Measurements from ENCODE around the gene PSMD1.

Gene PSMD1

GRCh38 chr2:231197706-231198290, 141.1 kb downstream of the PSMD1 start:
- no peak for TF ChIP-seq CTCF (IDR thresholded peaks at IDR 0.05; ENCODE audit: borderline replicate concordance, control extremely low read depth, extremely low read depth, insufficient read depth, missing control alignments)
- DNase-seq (ENCODE audit: low spot score) = no peak
- in situ Hi-C loops (cut with MboI; ENCODE audit: low sequenced_read_pairs, unreplicated experiment) = no loop called here

GRCh38 chr2:231198291-231199173, 141.9 kb downstream of the PSMD1 start, which contains the start of gene ARMC9:
TSS of gene ARMC9 (plus strand) at chr2:231198631. CDS start at chr2:231206239, 7,608 bp downstream.
- in situ Hi-C loops (cut with MboI; ENCODE audit: low sequenced_read_pairs, unreplicated experiment) = no loop called here

GRCh38 chr2:231199219-231199618, 142.6 kb downstream of the PSMD1 start:
- in situ Hi-C loops (cut with MboI; ENCODE audit: low sequenced_read_pairs, unreplicated experiment) = no loop called here
- TF ChIP-seq CTCF (IDR thresholded peaks at IDR 0.05; ENCODE audit: borderline replicate concordance, control extremely low read depth, extremely low read depth, insufficient read depth, missing control alignments) = no peak
- no peak for DNase-seq (ENCODE audit: low spot score)

More at GRCh38 chr2:231198291-231199173, 141.9 kb downstream of the PSMD1 start, which contains the start of gene ARMC9:
- TF ChIP-seq CTCF (IDR thresholded peaks at IDR 0.05; ENCODE audit: borderline replicate concordance, control extremely low read depth, extremely low read depth, insufficient read depth, missing control alignments) = no peak
- peak; percentile 97 for DNase-seq (ENCODE audit: low spot score)

GRCh38 chr2:231200805-231201474, 144.3 kb downstream of the PSMD1 start:
- TF ChIP-seq CTCF (IDR thresholded peaks at IDR 0.05; ENCODE audit: borderline replicate concordance, control extremely low read depth, extremely low read depth, insufficient read depth, missing control alignments) = no peak
- in situ Hi-C loops (cut with MboI; ENCODE audit: low sequenced_read_pairs, unreplicated experiment) = no loop called here
- DNase-seq (ENCODE audit: low spot score) = no peak

GRCh38 chr2:231201475-231201814, 144.8 kb downstream of the PSMD1 start:
- in situ Hi-C loops (cut with MboI; ENCODE audit: low sequenced_read_pairs, unreplicated experiment) = no loop called here
- TF ChIP-seq CTCF (IDR thresholded peaks at IDR 0.05; ENCODE audit: borderline replicate concordance, control extremely low read depth, extremely low read depth, insufficient read depth, missing control alignments) = no peak
- no peak for DNase-seq (ENCODE audit: low spot score)

- DNase-seq (ENCODE audit: low spot score) = no peak
- TF ChIP-seq CTCF (IDR thresholded peaks at IDR 0.05; ENCODE audit: borderline replicate concordance, control extremely low read depth, extremely low read depth, insufficient read depth, missing control alignments) = no peak
- in situ Hi-C loops (cut with MboI; ENCODE audit: low sequenced_read_pairs, unreplicated experiment) = no loop called here
Measured at GRCh38 chr2:231203087-231203486, 146.4 kb downstream of the PSMD1 start.
